Gastroesophageal sphincter (tissue), 3 donors: ENCODE measurements around the gene JAGN1.
"Not testable (repeated sequence)": the region's sequence is repeated elsewhere in the genome, so short reads cannot be mapped to it uniquely, and the experiment has no call there.

ENCODE experiments used
- CTCF ChIP-seq, 4 experiments: fragments of 200-600 bp in 2 of 4; fragments of 450-650 bp in 2 of 4; sonication (generic) in 1 of 4; IDR thresholded peaks; one replicate each; pipeline ENCODE4 v1.5.1; 2017 to 2019; ENCODE audit warnings: antibody characterized with exemption in 4 of 4, mild to moderate bottlenecking in 2 of 4, moderate library complexity in 2 of 4
- POLR2A ChIP-seq, 2 donors: fragments of 450-650 bp; IDR thresholded peaks; one replicate each; pipeline ENCODE4 v1.6.1; 2017; ENCODE audit warnings: antibody characterized with exemption in 2 of 2, mild to moderate bottlenecking in 2 of 2, moderate library complexity in 1 of 2

GRCh38 chr3:9876255-9876654 lies 14.2 kb upstream of the JAGN1 start:
- TF ChIP-seq POLR2A, CTCF (IDR thresholded peaks at IDR 0.05): not testable (repeated sequence)
